ENCODE measurements around the gene MAD1L1. TPM values are rescaled to one million over a fixed set of nuclear protein-coding genes. Genes with fewer than 3 reads are reported as not detected.

The MAD1L1 gene
- total RNA-seq, 2 experiments from 2014 or later: 40.0 to 44.7 TPM

DNA sequence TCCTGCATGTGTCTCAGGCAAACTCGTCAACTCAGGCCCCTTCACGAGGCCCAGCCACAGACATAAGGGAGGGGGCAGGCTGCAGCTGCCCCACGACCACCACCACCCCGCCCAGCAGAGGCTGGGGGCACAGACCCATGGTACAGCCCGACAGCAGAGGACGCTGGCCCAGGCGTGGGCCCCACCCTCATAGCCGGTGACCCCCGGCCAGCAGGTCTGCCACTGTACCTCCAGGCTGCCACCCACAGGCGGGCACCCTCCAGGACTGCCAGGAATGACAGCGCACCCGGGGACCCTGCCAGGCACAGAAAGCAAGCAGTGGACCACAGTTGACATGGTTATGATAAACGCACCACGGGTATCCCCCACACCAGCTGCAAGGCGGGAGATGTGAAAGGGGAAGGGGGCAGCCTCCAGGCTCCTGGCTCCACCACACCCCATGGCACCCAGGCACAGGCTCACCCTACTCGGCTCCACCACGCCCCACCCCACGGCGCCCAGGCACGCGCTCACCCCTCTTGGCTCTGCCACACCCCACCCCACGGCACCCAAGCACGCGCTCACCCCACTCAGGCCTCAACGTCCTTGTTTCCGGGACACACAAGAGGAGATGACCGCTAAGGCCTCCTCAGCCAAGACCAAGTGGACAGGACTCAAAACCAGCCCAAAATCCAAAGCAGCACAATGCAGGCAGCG, 135.9 kb downstream of the MAD1L1 start:
- H3K27ac Mint-ChIP-seq: no peak overlapping the region
- no peak for TF ChIP-seq CTCF (IDR thresholded peaks at IDR 0.05)
- DNase-seq (no peak), ATAC-seq (no peak)
- H3K27me3 Mint-ChIP-seq: no peaks in the 10 kb centered on the region
- CTCF ChIA-PET: no interaction called here
- POLR2A ChIA-PET: no interaction called here
- intact Hi-C loops (cut with micrococcal nuclease): no loop called here
- H3K36me3 Mint-ChIP-seq (ENCODE audit: low read depth): no peaks in the 10 kb centered on the region
- H3K4me1 Mint-ChIP-seq (ENCODE audit: low read depth): peaks cover 44% of the 10 kb centered on the region
- no peaks in the 10 kb centered on the region for H3K9me3 Mint-ChIP-seq
- no peak overlapping the region for H3K4me3 Mint-ChIP-seq

DNA sequence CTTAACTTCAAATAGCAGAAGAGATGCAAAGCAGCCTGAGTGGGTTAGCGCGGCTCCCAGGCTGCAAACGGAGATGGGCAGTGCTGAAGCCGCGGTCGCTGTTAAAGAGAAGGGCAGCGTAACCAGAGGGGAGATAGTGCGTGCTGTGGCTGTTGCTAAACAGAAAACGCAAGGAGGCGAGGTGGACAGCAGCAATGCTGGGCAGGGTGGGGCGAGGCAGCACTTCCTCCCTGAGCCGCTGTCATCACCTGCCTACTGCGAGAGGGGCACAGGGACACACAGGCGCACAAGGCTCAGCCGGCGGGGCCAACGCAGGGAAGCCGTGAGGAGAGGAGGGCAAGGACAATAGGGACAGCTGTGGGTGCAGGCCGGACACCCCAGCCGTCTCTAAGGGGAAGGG, 137.3 kb downstream of the MAD1L1 start:
- intact Hi-C loops (cut with micrococcal nuclease): no loop called here
- POLR2A ChIA-PET: interaction anchor here (1.5 kb wide), 1 partner anchor 10 kb away, joined by 6 read pairs; no protein-coding TSS in a partner anchor
- no peaks in the 10 kb centered on the region for H3K27me3 Mint-ChIP-seq
- no peak for TF ChIP-seq CTCF (IDR thresholded peaks at IDR 0.05)
- no peaks in the 10 kb centered on the region for H3K36me3 Mint-ChIP-seq (ENCODE audit: low read depth)
- H3K4me1 Mint-ChIP-seq (ENCODE audit: low read depth): peaks cover 37% of the 10 kb centered on the region
- H3K4me3 Mint-ChIP-seq: no peak overlapping the region
- no peak overlapping the region for H3K27ac Mint-ChIP-seq
- DNase-seq: no peak
- H3K9me3 Mint-ChIP-seq: no peaks in the 10 kb centered on the region
- CTCF ChIA-PET: no interaction called here
- ATAC-seq: no peak

- ATAC-seq (no peak), DNase-seq (no peak)
- ChIA-PET POLR2A (interaction anchor here (1.5 kb wide), 1 partner anchor 9 kb away, joined by 6 read pairs; no protein-coding TSS in a partner anchor), CTCF (no interaction called here)
- Mint-ChIP-seq H3K4me3 (no peak overlapping the region), H3K27ac (no peak overlapping the region), H3K9me3 (no peaks in the 10 kb centered on the region), H3K4me1 (ENCODE audit: low read depth) (peaks cover 28% of the 10 kb centered on the region), H3K27me3 (no peaks in the 10 kb centered on the region), H3K36me3 (ENCODE audit: low read depth) (no peaks in the 10 kb centered on the region)
- TF ChIP-seq CTCF (IDR thresholded peaks at IDR 0.05): no peak
- intact Hi-C loops (cut with micrococcal nuclease): no loop called here
Measured at GRCh38 chr7:2094454-2095045, 138.2 kb downstream of the MAD1L1 start.

- H3K27me3 Mint-ChIP-seq: no peaks in the 10 kb centered on the region
- H3K4me1 Mint-ChIP-seq (ENCODE audit: low read depth): peaks cover 21% of the 10 kb centered on the region
- no peaks in the 10 kb centered on the region for H3K9me3 Mint-ChIP-seq
- ChIA-PET POLR2A (no interaction called here), CTCF (interaction anchor here (1.2 to 1.3 kb wide), 2 partner anchors 11 to 254 kb away, joined by 3 to 4 read pairs; no protein-coding TSS in a partner anchor)
- TF ChIP-seq CTCF (IDR thresholded peaks at IDR 0.05): no peak
- no peak overlapping the region for H3K4me3 Mint-ChIP-seq
- H3K36me3 Mint-ChIP-seq (ENCODE audit: low read depth): no peaks in the 10 kb centered on the region
- intact Hi-C loops (cut with micrococcal nuclease): no loop called here
- no peak for DNase-seq
- H3K27ac Mint-ChIP-seq: no peak overlapping the region
- ATAC-seq: no peak
Measured at GRCh38 chr7:2093843-2094220, 138.9 kb downstream of the MAD1L1 start.

- no peaks in the 10 kb centered on the region for H3K9me3 Mint-ChIP-seq
- ChIA-PET POLR2A (no interaction called here), CTCF (interaction anchor here (1.2 to 1.3 kb wide), 2 partner anchors 11 to 255 kb away, joined by 3 to 4 read pairs; no protein-coding TSS in a partner anchor)
- ATAC-seq (no peak), DNase-seq (no peak)
- intact Hi-C loops (cut with micrococcal nuclease): no loop called here
- no peak overlapping the region for H3K4me3 Mint-ChIP-seq
- no peak overlapping the region for H3K27ac Mint-ChIP-seq
- H3K27me3 Mint-ChIP-seq: no peaks in the 10 kb centered on the region
- no peaks in the 10 kb centered on the region for H3K36me3 Mint-ChIP-seq (ENCODE audit: low read depth)
- peaks cover 16% of the 10 kb centered on the region for H3K4me1 Mint-ChIP-seq (ENCODE audit: low read depth)
- no peak for TF ChIP-seq CTCF (IDR thresholded peaks at IDR 0.05)
Measured at GRCh38 chr7:2093215-2093842, 139.4 kb downstream of the MAD1L1 start.

Data from activated CD8-positive, alpha-beta T cell treated with anti-CD3 and anti-CD28 coated beads for 36 hours (primary cell).